GM10266 (cell line): ENCODE data around the gene TRAPPC6A.

ENCODE experiments used
- DNase-seq: peaks from one replicate; pipeline ENCODE4 v3.0.0; 2012; ENCODE audit errors: extremely low spot score
- TF ChIP-seq, protein P1 (sequence below): IDR thresholded peaks from 2 replicates; pipeline ENCODE4 v1.5.1; 2012; ENCODE audit warnings: mild to moderate bottlenecking, low read depth; ENCODE audit not compliant: control insufficient read depth, insufficient read depth; ENCODE audit errors: missing control alignments

The TRAPPC6A gene

DNA sequence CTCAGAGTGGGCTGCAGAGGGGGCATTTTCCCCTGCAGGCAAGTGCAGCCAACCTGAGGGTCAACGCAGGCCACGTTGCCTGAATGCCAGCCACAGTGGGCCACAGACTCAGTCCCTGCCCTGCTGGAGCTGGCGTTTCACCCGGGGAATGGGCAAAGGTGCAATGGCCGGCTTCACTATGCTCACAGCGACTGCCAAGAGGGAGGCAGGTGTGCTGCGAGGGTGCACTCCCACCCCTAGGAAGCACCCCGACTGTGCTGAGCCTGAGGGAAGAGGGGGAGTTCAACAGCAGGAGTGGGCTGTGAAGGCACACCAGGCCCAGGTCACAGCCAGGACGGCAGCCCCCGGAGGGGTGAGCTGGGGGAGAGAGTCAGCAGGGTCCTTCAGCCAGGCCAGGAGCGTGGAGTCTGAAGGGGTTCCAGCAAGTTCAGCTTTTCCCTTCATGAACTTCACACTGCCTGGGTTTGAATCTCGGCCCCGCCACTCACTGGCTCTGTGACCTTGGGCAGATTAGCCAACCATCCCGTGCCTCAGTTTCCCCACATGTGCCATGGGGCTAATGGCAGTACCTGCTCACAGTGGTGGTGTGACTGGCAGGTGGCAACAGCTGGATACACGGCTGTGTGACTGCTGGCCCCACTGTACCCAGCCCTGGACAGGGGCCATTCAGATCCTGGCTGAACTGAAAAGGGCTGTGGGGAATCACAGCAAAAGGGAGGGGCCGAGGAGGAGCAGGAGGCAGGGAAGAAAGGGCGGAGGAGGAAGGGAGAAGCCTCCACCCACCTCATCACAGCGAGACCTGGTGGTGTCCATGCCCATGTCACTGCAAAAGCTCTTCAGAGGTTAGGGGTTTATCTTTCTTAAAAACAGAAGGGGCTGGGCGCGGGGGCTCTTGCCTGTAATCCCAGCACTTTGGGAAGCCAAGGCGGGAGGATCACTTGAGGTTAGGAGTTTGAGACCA, 7.6 kb downstream of the TRAPPC6A start:
- DNase-seq = no peak
- TF ChIP-seq, protein P1, sequence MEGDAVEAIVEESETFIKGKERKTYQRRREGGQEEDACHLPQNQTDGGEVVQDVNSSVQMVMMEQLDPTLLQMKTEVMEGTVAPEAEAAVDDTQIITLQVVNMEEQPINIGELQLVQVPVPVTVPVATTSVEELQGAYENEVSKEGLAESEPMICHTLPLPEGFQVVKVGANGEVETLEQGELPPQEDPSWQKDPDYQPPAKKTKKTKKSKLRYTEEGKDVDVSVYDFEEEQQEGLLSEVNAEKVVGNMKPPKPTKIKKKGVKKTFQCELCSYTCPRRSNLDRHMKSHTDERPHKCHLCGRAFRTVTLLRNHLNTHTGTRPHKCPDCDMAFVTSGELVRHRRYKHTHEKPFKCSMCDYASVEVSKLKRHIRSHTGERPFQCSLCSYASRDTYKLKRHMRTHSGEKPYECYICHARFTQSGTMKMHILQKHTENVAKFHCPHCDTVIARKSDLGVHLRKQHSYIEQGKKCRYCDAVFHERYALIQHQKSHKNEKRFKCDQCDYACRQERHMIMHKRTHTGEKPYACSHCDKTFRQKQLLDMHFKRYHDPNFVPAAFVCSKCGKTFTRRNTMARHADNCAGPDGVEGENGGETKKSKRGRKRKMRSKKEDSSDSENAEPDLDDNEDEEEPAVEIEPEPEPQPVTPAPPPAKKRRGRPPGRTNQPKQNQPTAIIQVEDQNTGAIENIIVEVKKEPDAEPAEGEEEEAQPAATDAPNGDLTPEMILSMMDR = no peak

DNA sequence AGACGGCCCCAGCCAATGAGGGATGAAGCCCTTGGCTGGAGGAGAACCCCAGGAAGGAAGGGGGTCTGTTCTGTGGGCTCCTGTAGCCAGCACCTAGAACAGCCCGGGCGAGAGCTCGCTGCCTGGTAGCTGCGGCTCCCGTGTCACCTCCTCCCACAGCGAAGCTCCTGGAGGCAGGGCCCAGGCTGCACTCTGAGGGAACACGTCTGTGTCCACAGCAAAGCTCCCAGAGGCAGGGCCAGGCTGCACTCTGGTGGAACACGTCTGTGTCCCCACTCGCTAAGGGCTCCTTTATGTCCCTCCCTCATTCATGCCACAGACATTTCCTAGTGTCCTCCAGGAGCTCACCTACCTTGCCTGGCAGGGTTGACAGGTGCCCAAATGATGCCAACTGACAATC, 8.4 kb downstream of the TRAPPC6A start:
- TF ChIP-seq, protein P1 = no peak
- DNase-seq = no peak

DNA sequence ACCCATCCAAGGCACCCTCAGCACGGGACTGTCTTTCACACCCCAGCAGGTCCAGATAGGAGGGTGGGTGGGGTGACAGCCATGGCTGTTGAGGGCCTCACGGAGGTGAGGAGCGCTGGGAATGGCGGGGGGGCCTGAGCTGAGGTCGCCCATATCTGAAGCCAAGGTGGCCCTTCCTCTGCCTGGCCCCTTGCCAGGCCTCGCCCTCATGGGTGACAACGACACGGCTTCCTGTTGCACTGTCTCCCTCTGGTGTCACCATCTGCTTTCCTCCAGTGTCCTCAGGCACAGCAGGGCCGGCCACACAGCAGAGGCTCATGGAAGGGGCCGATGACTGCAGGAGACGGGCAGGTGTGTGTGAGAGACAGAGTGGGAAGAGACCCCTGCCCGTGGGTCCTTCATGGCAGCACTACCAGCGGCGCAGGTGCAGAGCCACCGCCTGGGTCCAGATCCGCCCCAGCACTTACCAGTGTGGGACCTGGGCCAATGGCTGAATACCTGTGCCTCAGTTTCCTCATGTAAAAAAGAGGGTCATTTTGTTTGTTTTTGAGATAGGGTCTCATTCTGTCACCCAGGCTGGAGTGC, 9.2 kb downstream of the TRAPPC6A start:
- DNase-seq = no peak
- TF ChIP-seq, protein P1 = no peak

DNA sequence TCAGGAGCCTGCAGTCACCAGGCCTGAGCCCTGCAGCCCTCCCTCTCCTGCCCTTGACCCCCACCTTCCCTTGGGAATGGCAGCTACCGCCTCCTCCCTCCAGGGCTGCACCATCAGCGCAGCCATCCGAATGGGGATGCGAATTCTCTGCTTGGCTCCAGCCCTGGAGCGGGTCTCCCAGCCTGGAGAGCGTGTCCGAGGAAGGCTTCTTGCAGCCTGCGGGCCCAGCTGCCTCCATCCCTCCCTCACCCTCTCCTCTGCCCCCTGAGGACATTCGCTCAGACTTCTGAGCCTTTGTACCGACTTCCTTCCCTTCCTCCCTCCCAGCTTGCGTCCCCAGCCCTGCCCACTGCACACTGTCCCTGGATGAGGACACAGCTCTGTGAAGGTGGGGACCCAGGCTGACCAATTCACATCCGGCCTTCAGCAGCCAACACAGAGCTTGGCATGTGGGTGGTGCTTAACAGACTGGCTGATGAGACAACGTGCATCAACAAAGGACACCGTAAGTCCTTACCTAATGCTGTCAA, 11.2 kb downstream of the TRAPPC6A start:
- TF ChIP-seq, protein P1 = no peak
- DNase-seq = no peak

DNA sequence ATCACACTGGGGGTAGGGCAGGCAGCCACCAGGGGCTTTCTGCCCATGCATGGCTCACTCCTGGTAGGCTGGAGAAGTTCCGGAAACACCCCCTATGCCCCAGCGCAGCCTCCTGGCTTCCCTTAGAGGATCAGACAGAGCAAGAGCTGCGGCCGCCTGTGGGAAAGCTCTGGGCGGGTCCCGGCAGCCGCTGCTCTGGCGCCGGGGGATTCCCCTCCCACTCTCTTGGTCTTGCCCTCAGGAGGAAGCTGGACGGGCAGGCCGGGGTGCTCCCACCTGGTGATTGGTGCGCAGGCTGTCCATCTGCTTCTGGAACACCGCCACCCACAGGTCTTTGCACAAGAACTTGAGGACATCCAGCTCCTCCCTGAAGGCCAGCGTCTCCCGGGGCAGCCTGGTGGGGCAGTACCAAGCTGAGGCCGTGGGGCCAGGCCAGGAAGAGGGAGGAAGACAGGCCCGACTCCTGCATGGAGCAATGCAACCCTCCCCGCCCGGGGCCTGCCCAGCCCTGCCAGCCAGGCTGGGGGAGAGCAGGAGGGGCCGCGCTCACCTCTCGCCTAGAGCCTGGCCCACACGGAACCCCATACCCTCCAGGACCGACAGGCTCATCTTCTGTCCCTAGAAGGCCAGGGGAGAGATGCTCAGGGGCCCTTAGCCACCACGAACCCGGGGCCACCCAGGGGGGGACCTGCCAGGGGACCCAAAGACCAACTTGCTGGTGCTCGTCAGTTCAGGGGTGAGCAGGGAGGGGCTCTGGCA, 13.3 kb downstream of the TRAPPC6A start:
- TF ChIP-seq, protein P1 = peak; percentile 34
- peak; percentile 87 for DNase-seq

DNA sequence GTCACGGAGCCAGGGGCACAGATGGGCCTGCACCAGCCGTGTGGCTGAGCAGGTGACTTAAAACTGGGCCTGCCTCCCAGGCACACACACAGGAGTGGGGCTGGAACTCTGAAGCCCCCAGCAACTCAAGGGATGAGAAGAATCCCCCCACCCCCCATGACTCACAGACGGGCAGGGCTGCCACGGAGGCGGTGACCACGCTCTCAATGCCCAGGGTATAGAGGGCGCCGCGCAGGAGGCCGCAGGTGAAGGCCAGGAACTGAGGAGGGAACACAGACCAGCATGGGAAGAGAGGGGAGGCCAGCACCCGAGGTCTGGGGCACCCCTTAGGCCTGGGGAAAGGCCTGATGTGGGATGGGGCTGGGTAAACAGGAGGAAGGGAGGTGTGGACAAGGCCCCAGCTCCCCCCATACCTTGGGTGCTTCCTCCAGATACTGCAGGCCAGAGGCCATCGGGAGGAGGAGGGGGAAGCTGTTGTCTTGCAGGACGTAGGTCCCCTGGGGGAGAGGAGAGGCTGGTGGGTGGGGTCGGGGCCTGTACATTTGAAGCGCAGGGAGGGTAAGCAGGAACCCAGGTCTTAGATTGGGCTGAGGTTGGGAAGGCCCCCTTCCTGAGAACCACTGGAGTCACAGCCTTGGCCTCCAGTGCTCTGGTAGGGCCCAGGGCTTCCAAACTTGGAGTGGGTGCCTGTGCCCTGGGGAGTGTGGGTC, 14.1 kb downstream of the TRAPPC6A start:
- TF ChIP-seq, protein P1 = no peak
- no peak for DNase-seq
